Fibroblast of skin of left quadriceps (primary cell): ENCODE measurements around the gene CDC123.
A peak's percentile ranks its signal among the peaks of the same experiment; 100 is the strongest.
"Not testable (repeated sequence)": the region's sequence is repeated elsewhere in the genome, so short reads cannot be mapped to it uniquely, and the experiment has no call there.

Experiments
- DNase-seq, 2 experiments: peaks; one replicate each; pipeline ENCODE4 v3.0.0-alpha.2; 2013; ENCODE audit warnings: low read depth in 2 of 2

The CDC123 gene

GRCh38 chr10:12191715-12192114 lies 4.3 kb upstream of the CDC123 start:
- DNase-seq: no peak

- DNase-seq: peak; percentile 28 to 44
Observed at GRCh38 chr10:12193193-12193592, 2.8 kb upstream of the CDC123 start.

GRCh38 chr10:12194752-12195271 lies 1.2 kb upstream of the CDC123 start:
- DNase-seq: no peak

- DNase-seq: no peak
Observed at GRCh38 chr10:12195281-12195602, 746 bp upstream of the CDC123 start.

- no peak for DNase-seq
Observed at GRCh38 chr10:12196531-12197211, 683 bp downstream of the CDC123 start.

GRCh38 chr10:12198156-12198555 lies 2.2 kb downstream of the CDC123 start:
- DNase-seq: no peak

GRCh38 chr10:12200850-12201249 lies 4.9 kb downstream of the CDC123 start:
- DNase-seq: no peak

- no peak for DNase-seq
Observed at GRCh38 chr10:12201543-12201942, 5.6 kb downstream of the CDC123 start.

GRCh38 chr10:12202226-12202625 lies 6.2 kb downstream of the CDC123 start:
- no peak for DNase-seq

GRCh38 chr10:12205082-12205481 lies 9.1 kb downstream of the CDC123 start:
- no peak for DNase-seq

GRCh38 chr10:12207114-12207513 lies 11.1 kb downstream of the CDC123 start:
- DNase-seq: no peak

GRCh38 chr10:12208460-12208859 lies 12.5 kb downstream of the CDC123 start:
- no peak for DNase-seq

GRCh38 chr10:12212454-12212853 lies 16.5 kb downstream of the CDC123 start:
- DNase-seq: no peak

- no peak for DNase-seq
Observed at GRCh38 chr10:12213621-12214020, 17.6 kb downstream of the CDC123 start.

- no peak for DNase-seq
Observed at GRCh38 chr10:12214093-12214492, 18.1 kb downstream of the CDC123 start.

- peak; percentile 55 to 65 for DNase-seq
Observed at GRCh38 chr10:12214763-12215218, 18.8 kb downstream of the CDC123 start.

- no peak for DNase-seq
Observed at GRCh38 chr10:12218991-12219390, 23.0 kb downstream of the CDC123 start.

- no peak for DNase-seq
Observed at GRCh38 chr10:12221323-12222298, 25.6 kb downstream of the CDC123 start.

GRCh38 chr10:12225444-12225843 lies 29.5 kb downstream of the CDC123 start:
- DNase-seq: no peak

GRCh38 chr10:12226438-12226837 lies 30.4 kb downstream of the CDC123 start:
- not testable (repeated sequence) for DNase-seq

GRCh38 chr10:12228851-12229250 lies 32.9 kb downstream of the CDC123 start:
- DNase-seq: no peak

- not testable (repeated sequence) for DNase-seq
Observed at GRCh38 chr10:12234687-12235086, 38.7 kb downstream of the CDC123 start.
